ENCODE measurements around the gene RSU1. TPM values are rescaled to one million over a fixed set of nuclear protein-coding genes. Genes with fewer than 3 reads are reported as not detected.

RSU1 gene
- total and polyA plus RNA-seq, 2 donors: 79.9 to 116 TPM

GRCh38 chr10:16814012-16814411 lies 3.2 kb downstream of the RSU1 start:
- no peaks in the 10 kb centered on the region for H3K4me1 ChIP-seq (ENCODE audit: insufficient read depth)
- H3K27ac ChIP-seq (ENCODE audit: low read depth): no peak overlapping the region
- 96% methylated on average over 3 of the region's 3 CpGs for WGBS

GRCh38 chr10:16812676-16813075 lies 4.5 kb downstream of the RSU1 start:
- DNase-seq (ENCODE audit: extremely low spot score): no peak
- Histone ChIP-seq H3K4me3 (ENCODE audit: low read depth, low read length) (no peak overlapping the region), H3K36me3 (ENCODE audit: insufficient read depth) (no peaks in the 10 kb centered on the region), H3K4me1 (ENCODE audit: insufficient read depth) (no peaks in the 10 kb centered on the region), H3K27ac (ENCODE audit: low read depth) (no peak overlapping the region)
- WGBS: 56% methylated on average over 4 of the region's 4 CpGs

More at GRCh38 chr10:16814012-16814411, 3.2 kb downstream of the RSU1 start:
- DNase-seq (ENCODE audit: extremely low spot score): no peak
- Histone ChIP-seq H3K4me3 (ENCODE audit: low read depth, low read length) (no peak overlapping the region), H3K36me3 (ENCODE audit: insufficient read depth) (no peaks in the 10 kb centered on the region)

GRCh38 chr10:16811765-16812164 lies 5.5 kb downstream of the RSU1 start:
- H3K27ac ChIP-seq (ENCODE audit: low read depth): no peak overlapping the region
- no peaks in the 10 kb centered on the region for H3K4me1 ChIP-seq (ENCODE audit: insufficient read depth)
- no peak for DNase-seq (ENCODE audit: extremely low spot score)
- 84% methylated on average over 6 of the region's 6 CpGs for WGBS
- H3K4me3 ChIP-seq (ENCODE audit: low read depth, low read length): no peak overlapping the region
- no peaks in the 10 kb centered on the region for H3K36me3 ChIP-seq (ENCODE audit: insufficient read depth)

GRCh38 chr10:16811292-16811691 lies 5.9 kb downstream of the RSU1 start:
- no peak for DNase-seq (ENCODE audit: extremely low spot score)
- Histone ChIP-seq H3K4me1 (ENCODE audit: insufficient read depth) (no peaks in the 10 kb centered on the region), H3K27ac (ENCODE audit: low read depth) (no peak overlapping the region), H3K4me3 (ENCODE audit: low read depth, low read length) (no peak overlapping the region), H3K36me3 (ENCODE audit: insufficient read depth) (no peaks in the 10 kb centered on the region)
- WGBS: 73% methylated on average over 3 of the region's 3 CpGs

- WGBS: 88% methylated on average over 6 of the region's 6 CpGs
- H3K27ac ChIP-seq (ENCODE audit: low read depth): no peak overlapping the region
- no peak for DNase-seq (ENCODE audit: extremely low spot score)
- H3K36me3 ChIP-seq (ENCODE audit: insufficient read depth): no peaks in the 10 kb centered on the region
- no peaks in the 10 kb centered on the region for H3K4me1 ChIP-seq (ENCODE audit: insufficient read depth)
- H3K4me3 ChIP-seq (ENCODE audit: low read depth, low read length): no peak overlapping the region
Observed at GRCh38 chr10:16809074-16809718, 8.0 kb downstream of the RSU1 start.

- no peak overlapping the region for H3K4me3 ChIP-seq (ENCODE audit: low read depth, low read length)
- no peak for DNase-seq (ENCODE audit: extremely low spot score)
- H3K36me3 ChIP-seq (ENCODE audit: insufficient read depth): no peaks in the 10 kb centered on the region
- WGBS: 89% methylated on average over 4 of the region's 4 CpGs
- no peaks in the 10 kb centered on the region for H3K4me1 ChIP-seq (ENCODE audit: insufficient read depth)
- H3K27ac ChIP-seq (ENCODE audit: low read depth): no peak overlapping the region
Observed at GRCh38 chr10:16804123-16804522, 13.1 kb downstream of the RSU1 start.

GRCh38 chr10:16803464-16803863 lies 13.8 kb downstream of the RSU1 start:
- Histone ChIP-seq H3K27ac (ENCODE audit: low read depth) (no peak overlapping the region), H3K4me1 (ENCODE audit: insufficient read depth) (no peaks in the 10 kb centered on the region), H3K4me3 (ENCODE audit: low read depth, low read length) (no peak overlapping the region), H3K36me3 (ENCODE audit: insufficient read depth) (no peaks in the 10 kb centered on the region)
- DNase-seq (ENCODE audit: extremely low spot score): no peak
- 67% methylated on average over 2 of the region's 2 CpGs for WGBS

- 75% methylated on average over 8 of the region's 8 CpGs for WGBS
- no peaks in the 10 kb centered on the region for H3K36me3 ChIP-seq (ENCODE audit: insufficient read depth)
- H3K4me3 ChIP-seq (ENCODE audit: low read depth, low read length): no peak overlapping the region
- no peak for DNase-seq (ENCODE audit: extremely low spot score)
- H3K4me1 ChIP-seq (ENCODE audit: insufficient read depth): no peaks in the 10 kb centered on the region
- no peak overlapping the region for H3K27ac ChIP-seq (ENCODE audit: low read depth)
Observed at GRCh38 chr10:16799621-16800020, 17.6 kb downstream of the RSU1 start.

- no peak overlapping the region for H3K27ac ChIP-seq (ENCODE audit: low read depth)
- no peaks in the 10 kb centered on the region for H3K36me3 ChIP-seq (ENCODE audit: insufficient read depth)
- no peak overlapping the region for H3K4me3 ChIP-seq (ENCODE audit: low read depth, low read length)
- H3K4me1 ChIP-seq (ENCODE audit: insufficient read depth): no peaks in the 10 kb centered on the region
- 95% methylated on average over 5 of the region's 5 CpGs for WGBS
- no peak for DNase-seq (ENCODE audit: extremely low spot score)
Observed at GRCh38 chr10:16798571-16798970, 18.7 kb downstream of the RSU1 start.

- no peak overlapping the region for H3K4me3 ChIP-seq (ENCODE audit: low read depth, low read length)
- H3K36me3 ChIP-seq (ENCODE audit: insufficient read depth): no peaks in the 10 kb centered on the region
- 92% methylated on average over 9 of the region's 9 CpGs for WGBS
Observed at GRCh38 chr10:16795410-16796073, 21.7 kb downstream of the RSU1 start.

GRCh38 chr10:16794005-16794404 lies 23.2 kb downstream of the RSU1 start:
- Histone ChIP-seq H3K36me3 (ENCODE audit: insufficient read depth) (no peaks in the 10 kb centered on the region), H3K4me1 (ENCODE audit: insufficient read depth) (no peaks in the 10 kb centered on the region), H3K4me3 (ENCODE audit: low read depth, low read length) (no peak overlapping the region), H3K27ac (ENCODE audit: low read depth) (no peak overlapping the region)
- DNase-seq (ENCODE audit: extremely low spot score): no peak
- WGBS: 98% methylated on average over 1 of the region's 1 CpG

More at GRCh38 chr10:16795410-16796073, 21.7 kb downstream of the RSU1 start:
- no peak overlapping the region for H3K27ac ChIP-seq (ENCODE audit: low read depth)
- H3K4me1 ChIP-seq (ENCODE audit: insufficient read depth): no peaks in the 10 kb centered on the region
- DNase-seq (ENCODE audit: extremely low spot score): no peak

GRCh38 chr10:16792675-16793074 lies 24.5 kb downstream of the RSU1 start:
- H3K27ac ChIP-seq (ENCODE audit: low read depth): no peak overlapping the region
- DNase-seq (ENCODE audit: extremely low spot score): no peak
- WGBS: 61% methylated on average over 8 of the region's 8 CpGs
- H3K36me3 ChIP-seq (ENCODE audit: insufficient read depth): no peaks in the 10 kb centered on the region
- H3K4me3 ChIP-seq (ENCODE audit: low read depth, low read length): no peak overlapping the region
- no peaks in the 10 kb centered on the region for H3K4me1 ChIP-seq (ENCODE audit: insufficient read depth)

- Histone ChIP-seq H3K4me3 (ENCODE audit: low read depth, low read length) (no peak overlapping the region), H3K4me1 (ENCODE audit: insufficient read depth) (no peaks in the 10 kb centered on the region), H3K36me3 (ENCODE audit: insufficient read depth) (no peaks in the 10 kb centered on the region), H3K27ac (ENCODE audit: low read depth) (no peak overlapping the region)
- 47% methylated on average over 4 of the region's 4 CpGs for WGBS
- DNase-seq (ENCODE audit: extremely low spot score): no peak
Observed at GRCh38 chr10:16789765-16790164, 27.5 kb downstream of the RSU1 start.

GRCh38 chr10:16789261-16789660 lies 28.0 kb downstream of the RSU1 start:
- Histone ChIP-seq H3K27ac (ENCODE audit: low read depth) (no peak overlapping the region), H3K4me3 (ENCODE audit: low read depth, low read length) (no peak overlapping the region), H3K36me3 (ENCODE audit: insufficient read depth) (no peaks in the 10 kb centered on the region), H3K4me1 (ENCODE audit: insufficient read depth) (no peaks in the 10 kb centered on the region)
- WGBS: 62% methylated on average over 7 of the region's 7 CpGs
- no peak for DNase-seq (ENCODE audit: extremely low spot score)
